B cell (primary cell): ENCODE measurements around the gene PPP6R1. TPM values are rescaled to one million over a fixed set of nuclear protein-coding genes. Genes with fewer than 3 reads are reported as not detected.

Source experiments
- ATAC-seq: fragments of 200-7000 bp; cut with Tn5 transposase; one replicate; pipeline ENCODE4 v1.10.0; 2021; ENCODE audit warnings: low read depth, mild to moderate bottlenecking, moderate number of reproducible peaks, moderate library complexity
- CTCF ChIA-PET: fragments of 350-600 bp; sonication (Branson Sonifier 250); formaldehyde crosslinking; loops from one replicate; lab custom pipeline; 2021; ENCODE audit warnings: antibody characterized with exemption, inconsistent platforms; lab: Charles Lee
- POLR2A ChIA-PET: fragments of 350-600 bp; sonication (Branson Sonifier 250); formaldehyde crosslinking; loops from one replicate; lab custom pipeline; 2021; ENCODE audit warnings: antibody characterized with exemption; lab: Charles Lee
- DNase-seq: peaks from one replicate; pipeline ENCODE4 v3.0.0; 2013
- H2AFZ ChIP-seq: 2 replicates; pipeline ENCODE4 v1.6.1; 2012; ENCODE audit warnings: mild to moderate bottlenecking, low read depth, low read length; ENCODE audit not compliant: insufficient read depth, poor library complexity, severe bottlenecking
- H3K27ac ChIP-seq, 2 donors: 1 replicate in 1 of 2; 2 replicates in 1 of 2; pipeline ENCODE4 v1.5.1; 2012 to 2013; ENCODE audit warnings: low read length in 2 of 2, mild to moderate bottlenecking in 2 of 2, moderate library complexity in 1 of 2
- H3K27me3 ChIP-seq, 4 experiments: fragments of 200-600 bp in 1 of 4; sonication (generic) in 1 of 4; replicated peaks in 1 of 4; 1 replicate in 2 of 4; 2 replicates in 2 of 4; pipeline versions ENCODE4 v1.6.1 to v1.7.0; 2013 to 2016; ENCODE audit warnings: low read length in 3 of 4, mild to moderate bottlenecking in 2 of 4, mixed read lengths in 1 of 4, moderate library complexity in 1 of 4; ENCODE audit not compliant: insufficient read depth in 4 of 4, control insufficient read depth in 3 of 4; ENCODE audit errors: control extremely low read depth in 1 of 4
- H3K36me3 ChIP-seq, 2 experiments: replicated peaks in 1 of 2; 1 replicate in 1 of 2; 2 replicates in 1 of 2; pipeline versions ENCODE4 v1.6.1 to v1.7.1; 2013; ENCODE audit warnings: low read length in 1 of 2; ENCODE audit not compliant: insufficient read depth in 2 of 2, control insufficient read depth in 1 of 2; ENCODE audit errors: control extremely low read depth in 1 of 2, extremely low read depth in 1 of 2
- H3K4me1 ChIP-seq, 2 donors: fragments of 200-600 bp in 1 of 2; sonication (generic) in 1 of 2; 1 replicate in 1 of 2; 2 replicates in 1 of 2; pipeline versions ENCODE4 v1.5.1 to v1.6.1; 2013 to 2017; ENCODE audit warnings: low read length in 2 of 2; ENCODE audit not compliant: control insufficient read depth in 2 of 2, insufficient read depth in 2 of 2
- H3K4me2 ChIP-seq: replicated peaks from 2 replicates; pipeline ENCODE3; 2012; ENCODE audit warnings: mild to moderate bottlenecking, low read depth, low read length; ENCODE audit not compliant: poor library complexity, severe bottlenecking
- H3K4me3 ChIP-seq, 5 experiments: fragments of 200-600 bp in 1 of 5; sonication (generic) in 1 of 5; 1 replicate in 3 of 5; 2 replicates in 2 of 5; pipeline versions ENCODE4 v1.5.1 to v1.7.0; 2011 to 2016; ENCODE audit warnings: low read length in 4 of 5, mild to moderate bottlenecking in 4 of 5, low read depth in 2 of 5, control low read depth in 1 of 5, moderate library complexity in 1 of 5; ENCODE audit not compliant: insufficient read depth in 1 of 5; ENCODE audit errors: control extremely low read depth in 1 of 5, extremely low read depth in 1 of 5
- H3K79me2 ChIP-seq: fragments of 200-600 bp; sonication (generic); one replicate; pipeline ENCODE4 v1.6.0; 2016; ENCODE audit warnings: low read length; ENCODE audit not compliant: control insufficient read depth, insufficient read depth
- H3K9ac ChIP-seq: fragments of 200-600 bp; sonication (generic); 2 replicates; pipeline ENCODE4 v1.6.1; 2017; ENCODE audit warnings: mild to moderate bottlenecking, low read length, moderate library complexity
- H3K9me3 ChIP-seq, 3 donors: one replicate each; pipeline versions ENCODE4 v1.6.1 to v1.7.1; 2013; ENCODE audit warnings: low read length in 2 of 3; ENCODE audit not compliant: control insufficient read depth in 2 of 3, insufficient read depth in 1 of 3; ENCODE audit errors: control extremely low read depth in 1 of 3
- H4K20me1 ChIP-seq: 2 replicates; pipeline ENCODE4 v1.6.0; 2012; ENCODE audit warnings: mild to moderate bottlenecking, low read length; ENCODE audit not compliant: insufficient read depth, control insufficient read depth, poor library complexity, severe bottlenecking
- H3K27ac Mint-ChIP-seq: one replicate; pipeline ENCODE4 v1.8.0; 2021; ENCODE audit warnings: mixed read lengths
- H3K27me3 Mint-ChIP-seq: one replicate; pipeline ENCODE4 v1.8.0; 2021; ENCODE audit warnings: mixed read lengths
- H3K4me1 Mint-ChIP-seq: one replicate; pipeline ENCODE4 v1.8.0; 2021; ENCODE audit warnings: mixed read lengths
- H3K4me3 Mint-ChIP-seq: one replicate; pipeline ENCODE4 v1.8.0; 2021; ENCODE audit warnings: mixed read lengths
- H3K9me3 Mint-ChIP-seq: one replicate; pipeline ENCODE4 v1.8.0; 2022; ENCODE audit warnings: mixed read lengths; ENCODE audit not compliant: insufficient read depth
- CTCF ChIP-seq: fragments of 200-600 bp; IDR thresholded peaks from one replicate; pipeline ENCODE4 v1.8.0; 2022; ENCODE audit warnings: antibody characterized with exemption, mild to moderate bottlenecking
- EZH2 ChIP-seq: IDR thresholded peaks from 2 replicates; pipeline ENCODE4 v1.6.1; 2012; ENCODE audit warnings: borderline replicate concordance, low read depth, mild to moderate bottlenecking, moderate library complexity, low read length; ENCODE audit not compliant: insufficient read depth, poor library complexity, severe bottlenecking
- WGBS: methylation state at CpG from one replicate; pipeline ENCODE4 v1.1.5; 2013; ENCODE audit warnings: missing lambda C conversion rate; ENCODE audit not compliant: insufficient coverage; 5-methylcytosine and 5-hydroxymethylcytosine counted together
- intact Hi-C: fragments of 100-400 bp; cut with micrococcal nuclease; formaldehyde crosslinking; loops from one replicate; pipeline ENCODE4 v1.10.0; 2022
- polyA plus RNA-seq: library from polyadenylated mRNA; depleted of rRNA; stranded (reverse); fragments of >200 nt; gene quantifications from 2 replicates; pipeline ENCODE4 v1.2.3, GENCODE V29; 2012
- total RNA-seq, 2 donors: library from RNA; stranded (reverse); fragments of 120-200 nt in 1 of 2; gene quantifications; 1 replicate in 1 of 2; 2 replicates in 1 of 2; pipeline versions ENCODE4 v1.2.3 to v1.2.4, GENCODE V29; 2013 to 2022

The PPP6R1 gene
- total and polyA plus RNA-seq, 2 donors (not counting 1 experiment from before 2014, with no cell fraction given) = 122 to 193 TPM

- intact Hi-C loops = no loop called here
- H3K9ac ChIP-seq = no peak overlapping the region
- CTCF ChIA-PET = no interaction called here
- TF ChIP-seq CTCF (no peak), EZH2 (no peak)
- no peak overlapping the region for H3K4me2 ChIP-seq
- H3K36me3 ChIP-seq = peaks cover 0 to 80% of the 10 kb centered on the region in 2 experiments
- H3K9me3 ChIP-seq = no peaks in the 10 kb centered on the region
- no peaks in the 10 kb centered on the region for H3K27me3 ChIP-seq
- no peak overlapping the region for H2AFZ ChIP-seq
- peaks cover 5% of the 10 kb centered on the region for H3K79me2 ChIP-seq
- ATAC-seq = no peak
- DNase-seq = no peak
- H3K4me3 ChIP-seq = no peak overlapping the region
- 95% methylated on average over 8 of the region's 13 CpGs for WGBS
- H3K27ac ChIP-seq = no peak overlapping the region
- Mint-ChIP-seq H3K4me3 (no peak overlapping the region), H3K9me3 (no peaks in the 10 kb centered on the region), H3K27me3 (no peaks in the 10 kb centered on the region), H3K27ac (no peak overlapping the region), H3K4me1 (peaks cover 3% of the 10 kb centered on the region)
- POLR2A ChIA-PET = interaction anchor here (0.8 kb wide), 1 partner anchor 23 kb away, joined by 5 read pairs; no protein-coding TSS in a partner anchor
- H4K20me1 ChIP-seq = peaks cover 82% of the 10 kb centered on the region
- no peaks in the 10 kb centered on the region for H3K4me1 ChIP-seq
Measured at GRCh38 chr19:55230329-55230728, 28.5 kb downstream of the PPP6R1 start.

GRCh38 chr19:55229789-55230182, 29.0 kb downstream of the PPP6R1 start:
- 95% methylated on average over 14 of the region's 17 CpGs for WGBS
- TF ChIP-seq CTCF (no peak), EZH2 (no peak)
- Mint-ChIP-seq H3K27ac (no peak overlapping the region), H3K27me3 (no peaks in the 10 kb centered on the region), H3K4me1 (peaks cover 3% of the 10 kb centered on the region), H3K9me3 (no peaks in the 10 kb centered on the region), H3K4me3 (no peak overlapping the region)
- Histone ChIP-seq H3K4me3 (no peak overlapping the region), H2AFZ (no peak overlapping the region), H3K9ac (no peak overlapping the region), H3K27me3 (no peaks in the 10 kb centered on the region), H3K9me3 (no peaks in the 10 kb centered on the region), H4K20me1 (peaks cover 82% of the 10 kb centered on the region), H3K79me2 (peaks cover 5% of the 10 kb centered on the region), H3K4me2 (no peak overlapping the region), H3K36me3 (peaks cover 0 to 77% of the 10 kb centered on the region in 2 experiments), H3K27ac (no peak overlapping the region), H3K4me1 (no peaks in the 10 kb centered on the region)
- POLR2A ChIA-PET = interaction anchor here (0.8 kb wide), 1 partner anchor 24 kb away, joined by 5 read pairs; no protein-coding TSS in a partner anchor
- CTCF ChIA-PET = no interaction called here
- intact Hi-C loops = no loop called here
- ATAC-seq = no peak
- no peak for DNase-seq
